ENCODE results near the gene USP7.

USP7 gene

GRCh38 chr16:8899709-8900317 is 63.9 kb downstream of the USP7 start:
- no peak for TF ChIP-seq CTCF (IDR thresholded peaks at IDR 0.05; ENCODE audit: low read depth, low read length)

DNA sequence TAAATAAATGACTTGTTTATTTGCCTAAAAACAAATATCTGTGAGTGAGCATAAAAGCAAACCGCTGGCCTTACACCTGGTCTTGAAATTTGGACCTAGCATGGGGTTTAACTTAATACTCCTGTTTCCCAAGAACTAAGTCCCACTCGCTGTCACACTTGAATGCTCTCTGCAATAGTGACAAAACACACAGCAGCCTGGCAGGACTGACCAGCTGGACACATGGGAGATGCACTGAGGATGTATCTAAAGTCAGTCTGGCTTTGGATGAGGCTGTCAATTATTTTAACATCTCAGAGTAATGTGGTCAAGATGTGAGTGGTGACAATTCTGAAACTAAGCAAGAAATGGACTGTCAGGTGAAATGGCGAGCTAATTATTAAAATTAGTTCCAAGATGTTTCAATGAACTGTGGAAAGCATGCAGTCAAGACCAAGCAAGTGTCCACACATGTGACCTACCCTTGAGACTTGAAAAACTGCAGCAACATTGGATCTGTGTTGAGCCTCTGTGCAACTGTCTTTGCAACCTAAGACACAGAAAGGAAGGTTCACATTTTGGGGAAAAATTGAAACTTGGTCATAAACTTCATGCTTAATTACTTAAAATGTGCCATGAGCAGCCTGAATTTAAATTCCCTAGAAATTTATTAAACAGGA is 64.9 kb downstream of the USP7 start:
- H3K4me3 ChIP-seq (ENCODE audit: low read depth, low read length), result no peak overlapping the region
- no peak for TF ChIP-seq CTCF (IDR thresholded peaks at IDR 0.05; ENCODE audit: low read depth, low read length)

More at GRCh38 chr16:8899709-8900317, 63.9 kb downstream of the USP7 start:
- no peak overlapping the region for H3K4me3 ChIP-seq (ENCODE audit: low read depth, low read length)

- TF ChIP-seq CTCF (IDR thresholded peaks at IDR 0.05; ENCODE audit: low read depth, low read length), result no peak
- no peak overlapping the region for H3K4me3 ChIP-seq (ENCODE audit: low read depth, low read length)
Measured at GRCh38 chr16:8894736-8895334, 68.9 kb downstream of the USP7 start.

GRCh38 chr16:8893976-8894690 is 69.6 kb downstream of the USP7 start:
- no peak overlapping the region for H3K4me3 ChIP-seq (ENCODE audit: low read depth, low read length)
- TF ChIP-seq CTCF (IDR thresholded peaks at IDR 0.05; ENCODE audit: low read depth, low read length), result no peak

- no peak overlapping the region for H3K4me3 ChIP-seq (ENCODE audit: low read depth, low read length)
- no peak for TF ChIP-seq CTCF (IDR thresholded peaks at IDR 0.05; ENCODE audit: low read depth, low read length)
Measured at GRCh38 chr16:8893426-8893825, 70.3 kb downstream of the USP7 start.

GRCh38 chr16:8892101-8892575 is 71.6 kb downstream of the USP7 start:
- no peak overlapping the region for H3K4me3 ChIP-seq (ENCODE audit: low read depth, low read length)
- no peak for TF ChIP-seq CTCF (IDR thresholded peaks at IDR 0.05; ENCODE audit: low read depth, low read length)
